Ovary (tissue), 9 donors: ENCODE results near the gene CERKL. TPM values are rescaled to one million over a fixed set of nuclear protein-coding genes. Genes with fewer than 3 reads are reported as not detected.

Source experiments
- DNase-seq, 5 donors: peaks; one replicate each; pipeline ENCODE4 v3.0.0-alpha.2; 2019 to 2020
- H3K27ac ChIP-seq, 2 donors: fragments of 200-600 bp; one replicate each; pipeline versions ENCODE4 v1.5.1 to v1.8.0; 2019 to 2022
- H3K27me3 ChIP-seq: fragments of 200-600 bp; one replicate; pipeline ENCODE4 v1.8.0; 2022
- H3K36me3 ChIP-seq: fragments of 200-600 bp; sonication (generic); one replicate; pipeline ENCODE4 v1.5.1; 2019
- H3K4me1 ChIP-seq: one replicate; pipeline ENCODE4 v1.8.1; 2013; ENCODE audit warnings: mild to moderate bottlenecking, moderate library complexity; ENCODE audit not compliant: insufficient read depth
- H3K4me3 ChIP-seq: fragments of 200-600 bp; sonication (generic); one replicate; pipeline ENCODE4 v1.5.1; 2017
- H3K9me3 ChIP-seq, 2 donors: fragments of 200-600 bp in 1 of 2; sonication (generic) in 1 of 2; one replicate each; pipeline versions ENCODE4 v1.5.1 to v1.8.1; 2013 to 2019; ENCODE audit warnings: mild to moderate bottlenecking in 1 of 2, moderate library complexity in 1 of 2
- CTCF ChIP-seq, 3 donors: fragments of 450-650 bp in 2 of 3; fragments of 200-600 bp in 1 of 3; IDR thresholded peaks; one replicate each; pipeline versions ENCODE4 v1.5.1 to v1.8.0; 2016 to 2022; ENCODE audit warnings: antibody characterized with exemption in 3 of 3, mild to moderate bottlenecking in 1 of 3
- EP300 ChIP-seq: sonication (generic); formaldehyde crosslinking; IDR thresholded peaks from one replicate; pipeline ENCODE4 v1.6.1; 2017; ENCODE audit warnings: antibody characterized with exemption
- POLR2A ChIP-seq: fragments of 450-650 bp; IDR thresholded peaks from one replicate; pipeline ENCODE4 v1.6.1; 2017; ENCODE audit warnings: antibody characterized with exemption, mild to moderate bottlenecking, moderate library complexity
- WGBS, 3 donors: extraction: QIAGEN DNeasy Blood & Tissue Kit in 1 of 3; methylation state at CpG; one replicate each; pipeline versions ENCODE4 v1.1.5 to v1.1.7; 2013 to 2017; 5-methylcytosine and 5-hydroxymethylcytosine counted together
- intact Hi-C, 4 donors: fragments of 100-400 bp; cut with DNase I; formaldehyde crosslinking; loops; one replicate each; pipeline versions ENCODE4 v1.11.0 to v1.15.1; 2022 to 2023
- polyA plus RNA-seq, 2 donors: library from polyadenylated mRNA; stranded (reverse); fragments of 200-250 nt in 1 of 2; fragments of 350-450 nt in 1 of 2; fragmentation: Illumina TruSeq in 1 of 2; extraction: RNeasy Lipid Tissue Mini Kit (QIAGEN cat#74804) in 1 of 2; gene quantifications; one replicate each; pipeline ENCODE4 v1.2.3, GENCODE V29; 2013 to 2014
- total RNA-seq, 7 donors: library from RNA; depleted of rRNA in 2 of 7; stranded (reverse); fragments of >200 nt in 2 of 7; fragmentation: NEBNext Ultra II Directional in 3 of 7; extraction: Animal tissue kit (Norgen Biotek cat#: 25700) in 3 of 7; gene quantifications; one replicate each; pipeline versions ENCODE4 v1.1.0 to v1.2.4, GENCODE V29; 2016 to 2023
- donor health status: DM: no; HTN: no; CAD: no; lungs with moderate emphysema.
- donor health status: DM: no; HTN: no; CAD: no.
- donor health status: Bipolar disorder and iron deficiency.
- donor health status: DM: yes; HTN: yes; CAD: no.
- donor health status: DM: no; HTN: no; CAD: no.
- donor health status: DM: yes; HTN: yes; CAD: no.

Gene CERKL
- total and polyA plus RNA-seq, 9 donors = 0.11 to 6.5 (median 0.22) TPM; not detected in 2

- H3K27ac ChIP-seq = no peak overlapping the region
- no peaks in the 10 kb centered on the region for H3K36me3 ChIP-seq
- H3K9me3 ChIP-seq = no peaks in the 10 kb centered on the region
- no peak overlapping the region for H3K4me3 ChIP-seq
- WGBS, 3 donors = 61 to 77% (median 75%) methylated on average over 2 to 3 of the region's 3 CpGs
- H3K4me1 ChIP-seq = no peaks in the 10 kb centered on the region
- no peaks in the 10 kb centered on the region for H3K27me3 ChIP-seq
- DNase-seq = no peak
- intact Hi-C loops = no loop called here
- TF ChIP-seq CTCF (IDR thresholded peaks at IDR 0.05) (no peak), POLR2A (no peak), EP300 (no peak)
These were observed 50.7 kb downstream of the CERKL start for GRCh38 chr2:181605889-181606837.

- Histone ChIP-seq H3K36me3 (no peaks in the 10 kb centered on the region), H3K27me3 (no peaks in the 10 kb centered on the region), H3K27ac (no peak overlapping the region), H3K9me3 (no peaks in the 10 kb centered on the region), H3K4me3 (no peak overlapping the region), H3K4me1 (no peaks in the 10 kb centered on the region)
- WGBS, 3 donors = 91 to 100% (median 95%) methylated on average over 1 of the region's 1 CpG
- no peak for DNase-seq
- intact Hi-C loops = no loop called here
- no peak for TF ChIP-seq POLR2A
- TF ChIP-seq CTCF (IDR thresholded peaks at IDR 0.05) = no peak
These were observed 54.9 kb downstream of the CERKL start for GRCh38 chr2:181602017-181602416.

- WGBS, 3 donors = 32 to 64% (median 33%) methylated on average over 1 of the region's 1 CpG
- Histone ChIP-seq H3K36me3 (no peaks in the 10 kb centered on the region), H3K27ac (no peak overlapping the region), H3K4me3 (no peak overlapping the region), H3K27me3 (no peaks in the 10 kb centered on the region), H3K4me1 (no peaks in the 10 kb centered on the region), H3K9me3 (no peaks in the 10 kb centered on the region)
- intact Hi-C loops = no loop called here
- no peak for TF ChIP-seq EP300
- TF ChIP-seq CTCF (IDR thresholded peaks at IDR 0.05) = no peak
- no peak for TF ChIP-seq POLR2A
- DNase-seq = no peak
These were observed 60.3 kb downstream of the CERKL start for GRCh38 chr2:181596556-181596955.

DNA sequence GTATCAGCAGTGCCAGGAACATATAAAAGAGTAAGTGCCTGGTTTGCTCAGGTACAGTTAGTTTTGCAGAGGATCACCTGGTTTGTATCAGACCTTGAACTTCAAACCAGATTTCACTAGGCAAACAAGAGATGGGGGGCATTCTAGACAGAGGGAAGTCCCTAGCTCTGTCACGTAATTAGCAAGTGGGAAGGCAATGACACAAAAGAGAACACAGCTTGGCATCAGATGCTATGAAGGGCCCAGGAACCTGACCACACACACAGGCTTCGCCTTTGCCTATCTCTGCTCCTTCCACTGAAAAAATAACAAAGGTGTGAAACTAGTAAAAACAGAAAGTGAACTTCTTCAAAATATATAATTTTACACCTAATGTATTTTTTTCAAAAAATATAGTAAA, 62.6 kb downstream of the CERKL start:
- Histone ChIP-seq H3K4me3 (no peak overlapping the region), H3K27me3 (no peaks in the 10 kb centered on the region), H3K27ac (no peak overlapping the region), H3K36me3 (no peaks in the 10 kb centered on the region), H3K4me1 (no peaks in the 10 kb centered on the region), H3K9me3 (no peaks in the 10 kb centered on the region)
- DNase-seq = no peak
- TF ChIP-seq POLR2A (no peak), CTCF (IDR thresholded peaks at IDR 0.05) (no peak), EP300 (no peak)
- intact Hi-C loops = no loop called here
- WGBS, 3 donors = 68 to 78% (median 72%) methylated on average over 2 of the region's 2 CpGs
